HEK293 (cell line): ENCODE data around the gene PGBD1.

ENCODE experiments used
- CTCF ChIA-PET: fragments of 350-600 bp; formaldehyde crosslinking; extraction: SDS; loops from one replicate; lab custom pipeline; 2021; ENCODE audit warnings: antibody characterized with exemption; lab: Yijun Ruan, JAX
- POLR2A ChIA-PET: fragments of 300-600 bp; formaldehyde crosslinking; extraction: SDS; loops from one replicate; lab custom pipeline; 2020; ENCODE audit warnings: antibody characterized with exemption, inconsistent platforms; lab: Yijun Ruan, JAX
- H3K27ac ChIP-seq: fragments of 200-500 bp; sonication (Bioruptor generic); 2 replicates; pipeline ENCODE4 v1.5.1; 2014; ENCODE audit warnings: low read depth, low read length, control low read depth, inconsistent platforms; ENCODE audit errors: extremely low read depth
- H3K36me3 ChIP-seq, 2 experiments: fragments of 200-500 bp in 1 of 2; sonication (Bioruptor generic) in 1 of 2; 1 replicate in 1 of 2; 2 replicates in 1 of 2; pipeline ENCODE4 v1.5.1; 2014 to 2017; ENCODE audit warnings: inconsistent platforms in 2 of 2, low read length in 2 of 2; ENCODE audit not compliant: control insufficient read depth in 2 of 2, insufficient read depth in 1 of 2
- H3K4me1 ChIP-seq: fragments of 200-500 bp; sonication (Bioruptor generic); 2 replicates; pipeline ENCODE4 v1.5.1; 2014; ENCODE audit warnings: mild to moderate bottlenecking, low read length, inconsistent platforms; ENCODE audit not compliant: control insufficient read depth, insufficient read depth
- H3K4me3 ChIP-seq: 2 replicates; pipeline ENCODE4 v1.5.1; 2011; ENCODE audit warnings: low read depth, mild to moderate bottlenecking, control low read depth, low read length, moderate library complexity
- H3K9me3 ChIP-seq: fragments of 200-500 bp; sonication (Bioruptor generic); 2 replicates; pipeline ENCODE4 v1.5.1; 2014; ENCODE audit warnings: low read depth, low read length, inconsistent platforms; ENCODE audit not compliant: control insufficient read depth, insufficient read depth
- KLF8 ChIP-seq: fragments of 450-650 bp; formaldehyde crosslinking; IDR thresholded peaks from 2 replicates; pipeline ENCODE4 v1.5.1; 2016; ENCODE audit warnings: missing biosample characterization, missing genetic modification characterization
- MYNN ChIP-seq: fragments of 450-650 bp; formaldehyde crosslinking; IDR thresholded peaks from 2 replicates; pipeline ENCODE4 v1.5.1; 2016; ENCODE audit warnings: missing biosample characterization, missing genetic modification characterization, borderline replicate concordance
- ZNF146 ChIP-seq: fragments of 450-650 bp; formaldehyde crosslinking; IDR thresholded peaks from 2 replicates; pipeline ENCODE4 v1.5.1; 2016; ENCODE audit warnings: missing biosample characterization, missing genetic modification characterization
- ZNF394 ChIP-seq: fragments of 450-650 bp; formaldehyde crosslinking; IDR thresholded peaks from 2 replicates; pipeline ENCODE4 v1.5.1; 2016; ENCODE audit warnings: missing biosample characterization, missing genetic modification characterization, mild to moderate bottlenecking, moderate library complexity, borderline replicate concordance
- ZNF423 ChIP-seq: fragments of 450-650 bp; formaldehyde crosslinking; IDR thresholded peaks from 2 replicates; pipeline ENCODE4 v1.5.1; 2016; ENCODE audit warnings: missing biosample characterization, missing genetic modification characterization
- ZNF555 ChIP-seq: fragments of 450-650 bp; formaldehyde crosslinking; conservative IDR thresholded peaks from 2 replicates; pipeline ENCODE4 v1.5.1; 2017; ENCODE audit warnings: missing biosample characterization, mild to moderate bottlenecking, missing genetic modification characterization, inconsistent platforms
- ZNF660 ChIP-seq: fragments of 450-650 bp; IDR thresholded peaks from 2 replicates; pipeline ENCODE4 v1.5.1; 2018; ENCODE audit warnings: missing biosample characterization, mild to moderate bottlenecking, missing genetic modification characterization
- ZNF701 ChIP-seq: fragments of 450-650 bp; formaldehyde crosslinking; IDR thresholded peaks from 2 replicates; pipeline ENCODE4 v1.5.1; 2016; ENCODE audit warnings: missing biosample characterization, missing genetic modification characterization
- ZNF843 ChIP-seq: fragments of 450-650 bp; formaldehyde crosslinking; IDR thresholded peaks from 2 replicates; pipeline ENCODE4 v1.5.1; 2016; ENCODE audit warnings: missing biosample characterization, missing genetic modification characterization
- TF ChIP-seq, protein P1 (sequence below): fragments of 450-650 bp; formaldehyde crosslinking; IDR thresholded peaks from 2 replicates; pipeline ENCODE4 v1.5.1; 2016; ENCODE audit warnings: missing biosample characterization, missing genetic modification characterization
- TF ChIP-seq, protein P2 (sequence below): fragments of 450-650 bp; formaldehyde crosslinking; IDR thresholded peaks from 2 replicates; pipeline ENCODE4 v1.5.1; 2016; ENCODE audit warnings: missing biosample characterization, missing genetic modification characterization
- TF ChIP-seq, protein P3 (sequence below): fragments of 450-650 bp; formaldehyde crosslinking; IDR thresholded peaks from 2 replicates; pipeline ENCODE4 v1.5.1; 2016; ENCODE audit warnings: missing biosample characterization, missing genetic modification characterization
- TF ChIP-seq, protein P4 (sequence below): fragments of 450-650 bp; formaldehyde crosslinking; IDR thresholded peaks from 2 replicates; pipeline ENCODE4 v1.5.1; 2016; ENCODE audit warnings: missing biosample characterization, missing genetic modification characterization

PGBD1 gene

DNA sequence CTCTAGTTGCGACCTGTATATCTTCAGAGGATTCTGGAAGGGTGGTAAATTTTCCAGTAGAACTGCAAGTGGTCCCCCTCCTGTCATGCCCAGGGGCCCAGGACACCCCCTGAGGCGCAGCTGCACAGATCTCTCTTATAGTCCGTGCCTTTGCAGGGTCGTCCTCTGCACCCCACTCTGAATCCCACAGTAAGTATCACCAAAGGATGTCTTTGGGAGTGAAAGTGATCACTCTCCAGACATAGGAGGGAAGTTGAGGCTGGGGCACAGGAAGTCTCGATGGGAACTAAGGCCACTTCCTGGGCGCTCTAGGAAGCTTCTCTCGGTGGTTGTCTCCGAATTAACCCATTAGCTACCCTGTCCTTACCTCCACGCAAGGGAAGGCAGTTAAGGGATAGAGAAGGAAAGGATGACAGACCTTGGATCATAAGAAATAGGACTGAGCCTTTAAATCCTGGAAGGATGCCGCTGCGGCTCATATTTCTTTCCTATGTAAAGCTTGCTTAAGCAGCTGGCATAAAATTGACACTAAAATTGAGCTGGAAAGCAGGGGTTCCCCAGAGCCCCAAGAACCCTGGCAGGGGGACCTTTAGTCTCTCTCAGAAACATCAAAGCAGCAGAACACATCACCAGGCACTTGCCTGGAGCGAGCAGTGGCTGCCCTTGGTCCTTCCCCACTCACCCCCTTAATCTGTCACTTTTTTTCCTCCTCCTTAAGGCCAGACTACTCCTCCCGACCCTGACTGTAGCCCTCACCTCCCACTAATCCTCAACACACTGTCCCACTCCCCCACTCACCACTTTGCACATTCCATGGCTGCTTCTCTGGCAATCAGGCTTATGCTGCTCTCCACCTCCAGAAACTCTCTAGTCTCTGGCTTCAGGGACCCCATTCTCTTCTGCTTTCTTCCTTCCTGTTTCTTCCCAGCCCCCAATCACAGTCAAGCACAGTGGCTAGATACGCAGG, 29.1 kb upstream of the PGBD1 start, which contains the start of gene ZKSCAN4 (continued):
- peak; percentile 89 for TF ChIP-seq ZNF660
- TF ChIP-seq, protein P1, sequence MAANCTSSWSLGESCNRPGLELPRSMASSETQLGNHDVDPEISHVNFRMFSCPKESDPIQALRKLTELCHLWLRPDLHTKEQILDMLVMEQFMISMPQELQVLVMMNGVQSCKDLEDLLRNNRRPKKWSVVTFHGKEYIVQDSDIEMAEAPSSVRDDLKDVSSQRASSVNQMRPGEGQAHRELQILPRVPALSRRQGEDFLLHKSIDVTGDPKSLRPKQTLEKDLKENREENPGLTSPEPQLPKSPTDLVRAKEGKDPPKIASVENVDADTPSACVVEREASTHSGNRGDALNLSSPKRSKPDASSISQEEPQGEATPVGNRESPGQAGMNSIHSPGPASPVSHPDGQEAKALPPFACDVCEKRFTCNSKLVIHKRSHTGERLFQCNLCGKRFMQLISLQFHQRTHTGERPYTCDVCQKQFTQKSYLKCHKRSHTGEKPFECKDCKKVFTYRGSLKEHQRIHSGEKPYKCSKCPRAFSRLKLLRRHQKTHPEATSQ (tag by site-specific recombination), result peak; percentile 71
- TF ChIP-seq, protein P2, sequence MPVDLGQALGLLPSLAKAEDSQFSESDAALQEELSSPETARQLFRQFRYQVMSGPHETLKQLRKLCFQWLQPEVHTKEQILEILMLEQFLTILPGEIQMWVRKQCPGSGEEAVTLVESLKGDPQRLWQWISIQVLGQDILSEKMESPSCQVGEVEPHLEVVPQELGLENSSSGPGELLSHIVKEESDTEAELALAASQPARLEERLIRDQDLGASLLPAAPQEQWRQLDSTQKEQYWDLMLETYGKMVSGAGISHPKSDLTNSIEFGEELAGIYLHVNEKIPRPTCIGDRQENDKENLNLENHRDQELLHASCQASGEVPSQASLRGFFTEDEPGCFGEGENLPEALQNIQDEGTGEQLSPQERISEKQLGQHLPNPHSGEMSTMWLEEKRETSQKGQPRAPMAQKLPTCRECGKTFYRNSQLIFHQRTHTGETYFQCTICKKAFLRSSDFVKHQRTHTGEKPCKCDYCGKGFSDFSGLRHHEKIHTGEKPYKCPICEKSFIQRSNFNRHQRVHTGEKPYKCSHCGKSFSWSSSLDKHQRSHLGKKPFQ, result no peak

DNA sequence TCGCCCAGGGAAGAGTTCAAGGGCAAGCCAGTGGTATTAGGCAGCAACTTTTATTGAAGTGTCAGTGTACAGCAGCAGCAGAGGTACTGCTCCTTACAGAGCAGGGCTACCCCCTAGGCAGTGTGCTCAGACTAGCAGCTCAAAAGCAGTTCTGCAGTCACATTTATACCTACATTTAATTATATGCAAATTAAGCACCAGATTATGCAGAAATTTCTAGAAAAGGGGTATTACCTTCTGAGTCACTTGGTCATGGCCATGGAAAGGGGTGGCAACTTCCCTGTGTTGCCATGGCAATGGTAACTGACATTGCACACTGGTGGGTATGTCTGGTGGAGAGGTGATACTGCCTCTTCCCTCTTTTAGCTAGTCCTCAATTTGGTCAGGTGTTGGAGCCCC, 27.3 kb upstream of the PGBD1 start:
- H3K27ac ChIP-seq, result no peak overlapping the region
- CTCF ChIA-PET, result interaction anchor here (2.4 kb wide), 1 partner anchor 102 kb away, joined by 13 read pairs; no protein-coding TSS in a partner anchor
- H3K4me1 ChIP-seq, result peaks cover 5% of the 10 kb centered on the region; the same call in 1 of the 2 replicates
- H3K36me3 ChIP-seq, result peaks cover 0 to 3% of the 10 kb centered on the region in 2 experiments; a peak in 1 of 3 replicates
- POLR2A ChIA-PET, result interaction anchor here (0.9 to 3.8 kb wide), 3 partner anchors 12 to 81 kb away, joined by 3 to 62 read pairs (median 3); partner anchors contain the start of genes ZSCAN26 and ZSCAN31
- no peaks in the 10 kb centered on the region for H3K9me3 ChIP-seq
- TF ChIP-seq, protein P3, sequence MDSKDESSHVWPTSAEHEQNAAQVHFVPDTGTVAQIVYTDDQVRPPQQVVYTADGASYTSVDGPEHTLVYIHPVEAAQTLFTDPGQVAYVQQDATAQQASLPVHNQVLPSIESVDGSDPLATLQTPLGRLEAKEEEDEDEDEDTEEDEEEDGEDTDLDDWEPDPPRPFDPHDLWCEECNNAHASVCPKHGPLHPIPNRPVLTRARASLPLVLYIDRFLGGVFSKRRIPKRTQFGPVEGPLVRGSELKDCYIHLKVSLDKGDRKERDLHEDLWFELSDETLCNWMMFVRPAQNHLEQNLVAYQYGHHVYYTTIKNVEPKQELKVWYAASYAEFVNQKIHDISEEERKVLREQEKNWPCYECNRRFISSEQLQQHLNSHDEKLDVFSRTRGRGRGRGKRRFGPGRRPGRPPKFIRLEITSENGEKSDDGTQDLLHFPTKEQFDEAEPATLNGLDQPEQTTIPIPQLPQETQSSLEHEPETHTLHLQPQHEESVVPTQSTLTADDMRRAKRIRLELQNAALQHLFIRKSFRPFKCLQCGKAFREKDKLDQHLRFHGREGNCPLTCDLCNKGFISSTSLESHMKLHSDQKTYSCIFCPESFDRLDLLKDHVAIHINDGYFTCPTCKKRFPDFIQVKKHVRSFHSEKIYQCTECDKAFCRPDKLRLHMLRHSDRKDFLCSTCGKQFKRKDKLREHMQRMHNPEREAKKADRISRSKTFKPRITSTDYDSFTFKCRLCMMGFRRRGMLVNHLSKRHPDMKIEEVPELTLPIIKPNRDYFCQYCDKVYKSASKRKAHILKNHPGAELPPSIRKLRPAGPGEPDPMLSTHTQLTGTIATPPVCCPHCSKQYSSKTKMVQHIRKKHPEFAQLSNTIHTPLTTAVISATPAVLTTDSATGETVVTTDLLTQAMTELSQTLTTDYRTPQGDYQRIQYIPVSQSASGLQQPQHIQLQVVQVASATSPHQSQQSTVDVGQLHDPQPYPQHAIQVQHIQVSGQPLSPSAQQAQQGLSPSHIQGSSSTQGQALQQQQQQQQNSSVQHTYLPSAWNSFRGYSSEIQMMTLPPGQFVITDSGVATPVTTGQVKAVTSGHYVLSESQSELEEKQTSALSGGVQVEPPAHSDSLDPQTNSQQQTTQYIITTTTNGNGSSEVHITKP, result no peak
- no peak overlapping the region for H3K4me3 ChIP-seq

DNA sequence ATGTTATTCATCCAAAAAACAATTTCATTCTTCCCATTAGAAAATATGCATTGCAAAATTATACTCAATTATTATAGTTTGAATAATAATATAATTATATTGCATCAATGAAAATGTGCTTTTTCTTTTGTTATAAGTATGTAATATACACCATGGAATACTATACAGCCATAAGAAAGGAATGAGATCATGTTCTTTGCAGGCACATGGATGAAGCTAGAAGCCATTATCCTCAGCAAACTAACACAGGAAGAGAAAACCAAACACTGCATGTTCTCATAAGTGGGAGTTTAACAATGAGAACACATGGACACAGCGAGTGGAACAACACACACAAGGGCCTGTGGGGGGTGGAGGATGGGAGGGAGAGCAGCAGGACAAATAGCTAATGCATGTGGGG, 24.3 kb upstream of the PGBD1 start:
- ChIA-PET CTCF (interaction anchor here (0.7 to 1.1 kb wide), 3 partner anchors 24 to 362 kb away, joined by 3 to 4 read pairs (median 3); no protein-coding TSS in a partner anchor), POLR2A (no interaction called here)
- TF ChIP-seq KLF8 (tag by site-specific recombination), result no peak
- TF ChIP-seq ZNF423 (tag by site-specific recombination), result no peak
- TF ChIP-seq ZNF146 (tag by site-specific recombination), result peak; percentile 49; the same call in 1 of the 2 replicates
- Histone ChIP-seq H3K4me1 (no peaks in the 10 kb centered on the region), H3K4me3 (no peak overlapping the region), H3K27ac (no peak overlapping the region), H3K36me3 (no peaks in the 10 kb centered on the region), H3K9me3 (no peaks in the 10 kb centered on the region)

DNA sequence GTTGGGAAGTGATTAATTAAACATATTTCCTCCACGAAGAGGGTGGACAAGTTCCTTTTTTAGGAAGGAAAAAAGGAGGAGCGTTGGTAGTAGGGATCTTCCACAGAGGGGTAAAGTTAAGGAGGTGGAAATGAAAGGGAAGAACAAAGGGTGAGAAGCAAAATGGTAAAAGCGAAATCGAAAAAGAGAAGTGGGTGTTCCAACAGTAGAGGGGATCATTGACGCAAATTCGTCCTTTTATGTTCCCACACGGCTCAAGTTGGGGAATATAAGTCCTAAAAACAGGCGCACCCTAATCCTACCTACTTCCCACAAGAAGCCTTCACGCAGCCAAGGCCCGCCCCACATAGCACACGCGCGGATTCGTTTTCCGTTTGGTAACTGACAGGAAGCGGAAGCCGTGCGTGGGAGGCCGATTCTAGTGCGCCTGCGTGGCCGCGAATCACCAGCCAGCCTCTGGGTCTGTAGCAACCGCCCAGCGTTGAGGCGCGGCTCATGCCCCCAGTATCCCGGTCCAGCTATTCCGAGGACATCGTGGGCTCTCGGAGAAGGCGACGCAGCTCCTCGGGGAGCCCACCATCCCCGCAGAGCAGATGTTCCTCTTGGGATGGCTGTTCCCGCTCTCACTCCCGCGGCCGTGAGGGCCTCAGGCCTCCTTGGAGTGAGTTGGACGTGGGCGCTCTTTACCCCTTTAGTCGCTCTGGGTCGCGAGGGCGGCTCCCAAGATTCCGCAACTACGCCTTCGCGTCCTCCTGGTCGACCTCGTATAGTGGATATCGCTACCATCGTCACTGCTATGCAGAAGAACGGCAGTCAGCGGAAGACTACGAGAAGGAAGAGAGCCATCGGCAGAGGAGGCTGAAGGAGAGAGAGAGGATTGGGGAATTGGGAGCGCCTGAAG, 22.2 kb upstream of the PGBD1 start, which contains the start of gene NKAPL:
TSS of gene NKAPL (plus strand) at position 421 of the 901 bp plus-strand sequence. CDS start at position 496, 75 bp downstream.
- POLR2A ChIA-PET, result interaction anchor here (1.3 kb wide), 1 partner anchor 40 kb away, joined by 3 read pairs; no protein-coding TSS in a partner anchor
- CTCF ChIA-PET, result interaction anchor here (0.7 to 0.8 kb wide), 2 partner anchors 97 to 115 kb away, joined by 3 read pairs; no protein-coding TSS in a partner anchor

More for the DNA sequence above, 22.2 kb upstream of the PGBD1 start, which contains the start of gene NKAPL:
- peaks cover 7% of the 10 kb centered on the region; the same call in 1 of the 2 replicates for H3K4me1 ChIP-seq
- H3K9me3 ChIP-seq, result no peaks in the 10 kb centered on the region
- TF ChIP-seq ZNF701 (tag by site-specific recombination) (no peak), MYNN (tag by site-specific recombination) (no peak), ZNF394 (tag by site-specific recombination) (no peak), ZNF555 (tag by site-specific recombination) (no peak), ZNF843 (no peak)
- TF ChIP-seq, protein P4, sequence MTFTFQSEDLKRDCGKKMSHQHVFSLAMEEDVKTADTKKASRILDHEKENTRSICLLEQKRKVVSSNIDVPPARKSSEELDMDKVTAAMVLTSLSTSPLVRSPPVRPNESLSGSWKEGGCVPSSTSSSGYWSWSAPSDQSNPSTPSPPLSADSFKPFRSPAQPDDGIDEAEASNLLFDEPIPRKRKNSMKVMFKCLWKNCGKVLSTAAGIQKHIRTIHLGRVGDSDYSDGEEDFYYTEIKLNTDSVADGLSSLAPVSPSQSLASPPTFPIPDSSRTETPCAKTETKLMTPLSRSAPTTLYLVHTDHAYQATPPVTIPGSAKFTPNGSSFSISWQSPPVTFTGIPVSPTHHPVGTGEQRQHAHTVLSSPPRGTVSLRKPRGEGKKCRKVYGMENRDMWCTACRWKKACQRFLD (tag by site-specific recombination), result no peak
- no peaks in the 10 kb centered on the region for H3K36me3 ChIP-seq
- no peak within 1 kb of the TSS for H3K4me3 ChIP-seq
- H3K27ac ChIP-seq, result no peak within 1 kb of the TSS
